HepG2 (cell line): ENCODE data around the gene RIC3. TPM values are rescaled to one million over a fixed set of nuclear protein-coding genes. Genes with fewer than 3 reads are reported as not detected.

Source experiments
- ATAC-seq: fragments of 200-7000 bp; cut with Tn5 transposase; 3 replicates; pipeline ENCODE4 v1.9.1; 2020; ENCODE audit warnings: mild to moderate bottlenecking, moderate library complexity
- BruUV-seq: library from RNA; stranded (reverse); fragments of 400-500 nt; replicated peaks from 2 replicates; lab custom pipeline; 2021; lab: Mats Ljungman, UMichigan
- CTCF ChIA-PET: fragments of 300-600 bp; formaldehyde crosslinking; extraction: SDS; loops from one replicate; lab custom pipeline; 2021; ENCODE audit warnings: low total read pairs, inconsistent platforms, low intra/inter-chr PET ratio; lab: Yijun Ruan, JAX
- POLR2A ChIA-PET: fragments of 350-600 bp; sonication (Branson Sonifier 250); formaldehyde crosslinking; loops from one replicate; lab custom pipeline; 2020; ENCODE audit warnings: antibody characterized with exemption, inconsistent platforms; lab: Yijun Ruan, JAX
- DNase-seq: peaks from one replicate; pipeline ENCODE4 v3.0.0-alpha.2; 2015; ENCODE audit warnings: low spot score
- FAIRE-seq: peaks from 3 replicates; lab custom pipeline; 2011; peaks lifted over from hg19 to GRCh38; lab: Jason Lieb, UNC
- H2AFZ ChIP-seq: one replicate; pipeline ENCODE4 v1.6.1; 2011; ENCODE audit warnings: low read length, inconsistent platforms
- H3K27ac ChIP-seq: fragments of 300-600 bp; 3 replicates; pipeline ENCODE4 v1.8.0; 2011; ENCODE audit warnings: mixed run types, mild to moderate bottlenecking, mixed read lengths, low read length, inconsistent platforms; ENCODE audit not compliant: insufficient read depth; ENCODE audit errors: extremely low read length
- H3K27me3 ChIP-seq, 2 experiments: fragments of 200-600 bp in 1 of 2; 2 replicates in 1 of 2; 3 replicates in 1 of 2; pipeline versions ENCODE4 v1.6.0 to v1.8.0; 2011; ENCODE audit warnings: low read length in 2 of 2, mild to moderate bottlenecking in 2 of 2, moderate library complexity in 2 of 2, inconsistent platforms in 1 of 2; ENCODE audit not compliant: insufficient read depth in 2 of 2, control insufficient read depth in 1 of 2
- H3K36me3 ChIP-seq, 2 experiments: fragments of 200-600 bp in 1 of 2; replicated peaks in 1 of 2; 2 replicates in 1 of 2; 3 replicates in 1 of 2; pipeline versions ENCODE4 v1.5.1 to v1.8.0; 2011; ENCODE audit warnings: low read length in 2 of 2, inconsistent platforms in 1 of 2; ENCODE audit not compliant: insufficient read depth in 2 of 2, control insufficient read depth in 1 of 2
- H3K4me1 ChIP-seq: 2 replicates; pipeline ENCODE4 v1.5.1; 2012; ENCODE audit warnings: low read length, inconsistent platforms; ENCODE audit not compliant: insufficient read depth
- H3K4me2 ChIP-seq: 2 replicates; pipeline ENCODE4 v1.6.0; 2011; ENCODE audit warnings: low read depth, low read length, inconsistent platforms
- H3K4me3 ChIP-seq, 3 experiments: fragments of 200-600 bp in 1 of 3; sonication (generic), shearing (Covaris generic) in 1 of 3; replicated peaks in 1 of 3; 2 replicates each; pipeline ENCODE4 v1.5.1; 2011 to 2016; ENCODE audit warnings: low read length in 3 of 3, inconsistent platforms in 2 of 3, low read depth in 2 of 3, mild to moderate bottlenecking in 2 of 3, control low read depth in 1 of 3, mixed read lengths in 1 of 3; ENCODE audit not compliant: insufficient read depth in 1 of 3
- H3K79me2 ChIP-seq: one replicate; pipeline ENCODE4 v1.6.1; 2011; ENCODE audit warnings: low read length, inconsistent platforms; ENCODE audit not compliant: insufficient read depth
- H3K9ac ChIP-seq: 2 replicates; pipeline ENCODE4 v1.6.0; 2011; ENCODE audit warnings: mild to moderate bottlenecking, low read depth, low read length, inconsistent platforms; ENCODE audit not compliant: insufficient read depth
- H3K9me3 ChIP-seq: 2 replicates; pipeline ENCODE4 v1.5.1; 2012; ENCODE audit warnings: mild to moderate bottlenecking, low read length
- H4K20me1 ChIP-seq: 2 replicates; pipeline ENCODE4 v1.6.0; 2011; ENCODE audit warnings: inconsistent platforms, mild to moderate bottlenecking, low read length, moderate library complexity; ENCODE audit not compliant: insufficient read depth
- ARNT ChIP-seq: fragments of 450-650 bp; IDR thresholded peaks from 2 replicates; pipeline ENCODE4 v1.6.1; 2017
- CBX5 ChIP-seq: sonication (generic); formaldehyde crosslinking; IDR thresholded peaks from 2 replicates; pipeline ENCODE4 v1.4.0; 2020; ENCODE audit warnings: missing genetic modification reagents, borderline replicate concordance
- CREM ChIP-seq, 2 experiments: sonication (generic) in 1 of 2; formaldehyde crosslinking in 1 of 2; IDR thresholded peaks; 2 replicates each; pipeline versions ENCODE4 v1.4.0 to v1.6.1; 2016 to 2020; ENCODE audit warnings: antibody characterized with exemption in 1 of 2, mild to moderate bottlenecking in 1 of 2, missing genetic modification reagents in 1 of 2
- CTCF ChIP-seq: sonication (generic); formaldehyde crosslinking; IDR thresholded peaks from 2 replicates; pipeline ENCODE4 v1.5.0; 2020; ENCODE audit warnings: mild to moderate bottlenecking, missing genetic modification reagents, moderate library complexity
- HNRNPUL1 ChIP-seq: fragments of 200-400 bp; formaldehyde crosslinking; IDR thresholded peaks from 2 replicates; pipeline ENCODE4 v1.6.1; 2017; ENCODE audit warnings: low read depth, mild to moderate bottlenecking, low read length, moderate library complexity
- HOMEZ ChIP-seq: IDR thresholded peaks from 2 replicates; pipeline ENCODE4 v1.6.1; 2016; ENCODE audit warnings: low read depth
- NBN ChIP-seq: fragments of 450-650 bp; conservative IDR thresholded peaks from 2 replicates; pipeline ENCODE4 v1.6.1; 2017
- NFATC3 ChIP-seq: sonication (generic); formaldehyde crosslinking; IDR thresholded peaks from 2 replicates; pipeline ENCODE4 v1.5.1; 2020; ENCODE audit warnings: mild to moderate bottlenecking, missing genetic modification reagents
- NFIB ChIP-seq: sonication (generic); formaldehyde crosslinking; IDR thresholded peaks from 2 replicates; pipeline ENCODE4 v1.9.0; 2021; ENCODE audit warnings: missing genetic modification reagents, mild to moderate bottlenecking, borderline replicate concordance
- NR2F6 ChIP-seq, 2 experiments: IDR thresholded peaks; 2 replicates each; pipeline ENCODE4 v1.6.1; 2016; ENCODE audit warnings: antibody characterized with exemption in 1 of 2, mild to moderate bottlenecking in 1 of 2
- SMAD3 ChIP-seq: sonication (generic); formaldehyde crosslinking; IDR thresholded peaks from 2 replicates; pipeline ENCODE4 v1.4.0; 2020; ENCODE audit warnings: missing genetic modification reagents
- ZNF296 ChIP-seq: sonication (generic); formaldehyde crosslinking; conservative IDR thresholded peaks from 2 replicates; pipeline ENCODE4 v1.5.0; 2020; ENCODE audit warnings: mild to moderate bottlenecking, missing genetic modification reagents
- ZNF3 ChIP-seq: IDR thresholded peaks from 2 replicates; pipeline ENCODE4 v1.7.0; 2017; ENCODE audit warnings: inconsistent platforms
- ZNF589 ChIP-seq: sonication (generic); formaldehyde crosslinking; conservative IDR thresholded peaks from 2 replicates; pipeline ENCODE4 v1.8.0; 2022; ENCODE audit warnings: mild to moderate bottlenecking, moderate library complexity, missing genetic modification reagents
- ZNF747 ChIP-seq: sonication (generic); formaldehyde crosslinking; IDR thresholded peaks from 2 replicates; pipeline ENCODE4 v1.8.1; 2023; ENCODE audit warnings: missing genetic modification reagents, mild to moderate bottlenecking, borderline replicate concordance
- whole genome bisulfite sequencing: methylation state at CpG from one replicate; pipeline ENCODE4 v1.1.6; 2017; ENCODE audit warnings: low lambda C conversion rate; 5-methylcytosine and 5-hydroxymethylcytosine counted together
- in situ Hi-C: cut with HindIII; loops from 2 replicates; pipeline ENCODE4 v1.10.0; 2017; ENCODE audit warnings: low pct_unique_long_range_greater_than_20kb; ENCODE audit not compliant: extremely low pct_ligation_motif_present
- intact Hi-C: fragments of 100-400 bp; cut with micrococcal nuclease; formaldehyde crosslinking; loops from one replicate; pipeline ENCODE4 v1.10.0; 2022; ENCODE audit not compliant: unreplicated experiment
- polyA plus RNA-seq, 8 experiments: library from polyadenylated mRNA; depleted of rRNA in 3 of 8; stranded (reverse) in 7 of 8; unstranded in 1 of 8; fragments of >200 nt; fragmentation: Illumina TruSeq in 4 of 8; extraction: Trizol in 4 of 8; gene quantifications; 2 replicates each; pipeline versions ENCODE4 v1.2.1 to v1.2.3, GENCODE V29; 2011 to 2016; ENCODE audit warnings: low read depth in 4 of 8, missing spikeins in 1 of 8, mixed read lengths in 1 of 8; ENCODE audit not compliant: insufficient read depth in 1 of 8
- total RNA-seq, 5 experiments: library from RNA; depleted of rRNA; stranded (reverse); fragments of >200 nt; fragmentation: Illumina TruSeq; extraction: Trizol; gene quantifications; 2 replicates each; pipeline ENCODE4 v1.2.3, GENCODE V29; 2016; ENCODE audit warnings: low read depth in 1 of 5

The RIC3 gene
- total and polyA plus RNA-seq, 2 of the 13 experiments (the other 11 are each of a cell fraction or from before 2014, with no cell fraction given), result not detected

GRCh38 chr11:8192016-8192895, 23.4 kb upstream of the RIC3 start (continued):
- TF ChIP-seq HNRNPUL1, result no peak
- TF ChIP-seq CTCF, result peak; percentile 86
- no peak for TF ChIP-seq SMAD3 (CRISPR knock-in tag)
- TF ChIP-seq, all 625 proteins: peak for 5

GRCh38 chr11:8190431-8190830, 21.6 kb upstream of the RIC3 start:
- H3K27ac ChIP-seq, result no peak overlapping the region
- H3K9ac ChIP-seq, result no peak overlapping the region
- ATAC-seq (no peak), FAIRE-seq (no peak)
- no peaks in the 10 kb centered on the region for H3K4me1 ChIP-seq
- TF ChIP-seq NR2F6 (IDR thresholded peaks at IDR 0.05) (no peak), NR2F6 (CRISPR knock-in tag; IDR thresholded peaks at IDR 0.05) (no peak), HOMEZ (CRISPR knock-in tag) (no peak), ARNT (no peak), NFIB (no peak), ZNF3 (no peak), ZNF747 (CRISPR knock-in tag) (no peak), ZNF589 (no peak), NBN (no peak), ZNF296 (CRISPR knock-in tag) (no peak), CBX5 (no peak), NFATC3 (CRISPR knock-in tag) (no peak), CREM (IDR thresholded peaks at IDR 0.05) (no peak), CREM (CRISPR knock-in tag; IDR thresholded peaks at IDR 0.05) (no peak)
- TF ChIP-seq, all 625 proteins: peak for 0
- H3K4me3 ChIP-seq, result no peak overlapping the region
- no peaks in the 10 kb centered on the region for H3K79me2 ChIP-seq
- POLR2A ChIA-PET, result no interaction called here
- no peaks in the 10 kb centered on the region for H3K36me3 ChIP-seq
- 10% methylated on average over 2 of the region's 2 CpGs for WGBS
- no peaks in the 10 kb centered on the region; a peak in 1 of 5 replicates for H3K27me3 ChIP-seq
- in situ Hi-C loops (no loop called here), intact Hi-C loops (no loop called here)
- no peak overlapping the region for H2AFZ ChIP-seq
- no peaks in the 10 kb centered on the region for H3K9me3 ChIP-seq
- no TSS peak for BruUV-seq
- H4K20me1 ChIP-seq, result no peaks in the 10 kb centered on the region; the same call in 1 of the 2 replicates
- DNase-seq, result no peak
- H3K4me2 ChIP-seq, result no peak overlapping the region
- CTCF ChIA-PET, result no interaction called here
